ENCODE data around the gene MAP4K4. TPM values are rescaled to one million over a fixed set of nuclear protein-coding genes. Genes with fewer than 3 reads are reported as not detected.

The MAP4K4 gene
- 10 to 100 TPM; 25.7 to 42.3 (median 29.8) TPM for total RNA-seq

DNA sequence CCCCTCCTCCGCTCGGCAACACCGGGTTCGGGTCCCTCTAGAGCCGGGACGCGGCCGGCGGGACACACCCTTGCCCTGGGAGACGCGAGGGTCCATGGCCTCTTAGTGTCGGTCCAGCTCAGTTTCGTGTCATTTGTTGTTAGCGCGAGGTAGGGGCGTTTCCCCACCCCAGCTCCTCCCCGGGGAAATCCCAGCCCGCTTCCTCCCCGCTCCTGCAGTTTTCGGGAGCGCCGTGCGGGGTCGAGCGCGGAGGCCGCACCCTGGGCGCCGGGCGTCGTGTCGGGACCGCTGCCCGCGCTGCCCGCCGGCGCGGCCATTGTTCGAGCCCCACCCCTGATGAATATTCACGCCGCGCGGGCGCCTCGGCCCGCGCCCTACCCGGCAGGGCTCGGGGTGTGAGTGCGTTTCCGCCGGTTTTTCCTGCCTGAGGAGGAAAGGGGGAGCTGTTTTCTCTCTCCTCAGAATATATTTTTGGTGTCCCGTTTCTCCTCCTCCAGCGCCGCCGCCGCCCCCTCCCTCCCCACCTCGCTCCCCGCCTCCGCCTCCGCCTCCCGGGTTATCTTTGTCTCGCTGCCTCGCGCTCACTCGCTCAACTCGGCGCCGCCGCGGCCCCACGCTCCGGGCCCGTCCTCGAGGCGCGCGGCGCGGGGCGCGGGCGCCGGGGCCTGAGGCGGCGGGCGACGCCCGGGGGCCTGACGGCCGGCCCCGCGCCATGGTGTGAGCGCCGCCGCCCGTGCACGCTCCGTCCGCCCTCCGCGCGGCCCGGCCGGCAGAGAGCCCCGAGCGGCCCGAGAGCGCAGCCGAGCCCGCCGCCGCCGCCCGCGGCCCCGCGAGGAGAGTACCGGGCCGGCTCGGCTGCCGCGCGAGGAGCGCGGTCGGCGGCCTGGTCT lies at the start of gene MAP4K4:
Gene MAP4K4 (plus strand): TSS at position 584 of the 890 bp plus-strand sequence. CDS start 374 bp downstream, outside the sequence.
- DNase-seq (ENCODE audit: low spot score in 2 of 2) = peak; percentile 81 to 97
- 0 to 1% methylated on average over 87 to 97 of the region's 129 CpGs for WGBS, 2 donors
- peak within 1 kb of the TSS; percentile 60 for H3K4me3 ChIP-seq (ENCODE audit: low read depth, poor library complexity, severe bottlenecking)
- TF ChIP-seq CTCF (IDR thresholded peaks at IDR 0.05) (no peak), POLR2A (IDR thresholded peaks at IDR 0.05) (no peak)
- intact Hi-C loops (cut with DNase I; ENCODE audit: low total_unique reads) = no loop called here

DNA sequence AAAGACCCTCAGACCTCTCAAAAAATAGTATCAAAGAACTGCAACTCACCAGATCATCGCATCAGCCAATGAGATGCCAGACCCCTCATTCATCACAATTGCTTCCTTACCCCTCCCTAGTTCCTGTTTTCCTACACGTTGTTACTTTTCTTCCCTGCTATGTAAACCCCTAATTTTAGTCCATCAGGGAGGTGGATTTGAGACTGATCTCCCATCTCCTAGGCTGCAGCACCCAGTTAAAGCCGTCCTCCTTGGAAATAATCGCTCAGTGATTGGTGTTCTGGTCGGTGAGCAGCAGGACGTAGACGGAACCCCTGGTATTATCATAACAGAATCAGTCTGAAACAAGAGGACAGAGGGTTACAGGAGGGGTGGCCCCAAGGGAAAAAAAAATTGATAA lies 44.0 kb upstream of the MAP4K4 start:
- no peak for DNase-seq (ENCODE audit: low spot score in 2 of 2)
- 74 to 80% methylated on average over 7 of the region's 7 CpGs for WGBS, 2 donors
- no peak overlapping the region for H3K4me3 ChIP-seq (ENCODE audit: low read depth, poor library complexity, severe bottlenecking)
- no peak for TF ChIP-seq CTCF (IDR thresholded peaks at IDR 0.05)
- TF ChIP-seq POLR2A (IDR thresholded peaks at IDR 0.05) = no peak
- intact Hi-C loops (cut with DNase I; ENCODE audit: low total_unique reads) = no loop called here

DNA sequence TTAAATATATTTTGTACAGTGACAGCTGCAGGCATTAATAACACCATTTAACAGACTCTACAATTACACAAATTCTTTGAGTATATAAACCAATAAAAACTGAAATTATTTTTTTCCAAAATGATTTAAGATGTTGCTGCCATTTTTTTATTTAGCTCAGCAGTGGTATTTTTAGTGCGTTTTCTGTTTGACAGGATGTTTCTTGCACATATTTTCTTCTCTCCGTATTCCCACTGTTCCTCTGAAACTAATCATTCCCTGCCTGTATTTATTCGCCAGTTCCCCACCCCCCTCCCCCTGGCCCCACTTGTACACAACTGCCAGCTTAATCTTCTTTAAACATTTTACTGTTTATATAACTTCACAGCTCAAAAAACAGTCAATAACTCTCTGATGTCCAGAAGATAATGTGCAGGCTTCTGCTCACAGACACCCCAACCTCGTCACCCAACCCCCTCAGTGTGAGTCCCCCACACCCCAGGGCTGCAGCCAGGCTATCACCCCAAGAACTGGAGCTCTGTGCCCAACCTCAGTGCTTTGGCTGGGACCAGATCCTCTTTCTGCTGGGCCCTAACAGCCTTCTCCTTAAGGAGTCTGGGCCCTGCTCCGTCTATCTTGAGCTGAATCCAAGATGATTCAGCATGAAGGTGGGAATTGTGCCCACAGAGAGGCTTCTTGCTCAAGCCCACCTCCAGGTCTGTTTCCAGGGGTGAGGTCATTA lies 41.6 kb upstream of the MAP4K4 start:
- WGBS, 2 donors = 57 to 58% methylated on average over 5 of the region's 5 CpGs
- TF ChIP-seq CTCF (IDR thresholded peaks at IDR 0.05) (no peak), POLR2A (IDR thresholded peaks at IDR 0.05) (no peak)
- DNase-seq (ENCODE audit: low spot score in 2 of 2) = no peak
- no peak overlapping the region for H3K4me3 ChIP-seq (ENCODE audit: low read depth, poor library complexity, severe bottlenecking)
- intact Hi-C loops (cut with DNase I; ENCODE audit: low total_unique reads) = no loop called here

DNA sequence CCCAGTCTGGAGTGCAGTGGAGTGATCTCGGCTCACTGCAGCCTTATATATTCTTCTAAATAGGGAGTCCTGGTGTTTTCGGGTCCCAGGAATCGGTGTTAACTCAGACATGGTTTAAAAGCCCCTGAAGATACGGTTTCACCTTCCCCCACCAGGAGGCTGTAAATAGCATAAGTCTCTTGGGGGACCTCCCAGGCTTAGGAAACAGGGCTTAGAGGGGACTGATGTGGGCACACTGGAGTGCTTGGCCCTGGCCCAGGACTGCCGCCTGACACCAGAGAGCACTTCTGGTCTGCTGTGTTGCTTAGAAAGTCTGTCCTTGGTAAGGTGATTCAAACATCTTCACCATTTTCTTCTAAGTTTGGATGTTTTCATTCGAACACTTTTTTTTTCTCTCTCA lies 39.7 kb upstream of the MAP4K4 start:
- DNase-seq (ENCODE audit: low spot score in 2 of 2) = no peak
- 85 to 92% methylated on average over 6 of the region's 6 CpGs for WGBS, 2 donors
- intact Hi-C loops (cut with DNase I; ENCODE audit: low total_unique reads) = no loop called here
- TF ChIP-seq CTCF (IDR thresholded peaks at IDR 0.05) = no peak
- H3K4me3 ChIP-seq (ENCODE audit: low read depth, poor library complexity, severe bottlenecking) = no peak overlapping the region

DNA sequence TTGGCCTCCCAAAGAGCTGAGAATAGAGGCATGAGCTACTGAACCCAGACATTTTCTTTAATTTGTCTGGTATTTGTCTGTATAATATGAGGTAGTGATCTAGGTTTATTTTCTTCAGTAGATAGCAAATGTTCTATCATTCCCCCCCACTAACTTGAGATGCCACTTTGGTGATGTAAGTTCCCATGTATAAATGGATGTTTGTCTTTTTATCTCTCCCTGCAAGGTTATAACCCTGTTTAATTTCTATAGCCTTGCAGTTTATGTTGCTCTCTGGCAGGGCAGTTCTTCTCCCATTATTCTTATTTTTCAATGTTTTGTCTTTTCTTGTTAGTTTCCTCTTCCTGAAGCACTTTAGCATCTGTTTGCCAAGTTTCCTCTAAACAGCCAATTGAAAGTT lies 39.1 kb upstream of the MAP4K4 start:
- TF ChIP-seq POLR2A (IDR thresholded peaks at IDR 0.05) = no peak
- no peak for TF ChIP-seq CTCF (IDR thresholded peaks at IDR 0.05)
- no peak for DNase-seq (ENCODE audit: low spot score in 2 of 2)
- no peak overlapping the region for H3K4me3 ChIP-seq (ENCODE audit: low read depth, poor library complexity, severe bottlenecking)
- intact Hi-C loops (cut with DNase I; ENCODE audit: low total_unique reads) = no loop called here

Data from lower leg skin (tissue), 4 donors.